GM06990 (cell line): ENCODE measurements around the gene ZCCHC4.
"Not testable (repeated sequence)": the region's sequence is repeated elsewhere in the genome, so short reads cannot be mapped to it uniquely, and the experiment has no call there.

ENCODE experiments used
- DNase-seq: peaks from one replicate; pipeline ENCODE4 v3.0.0-alpha.2; 2011; ENCODE audit not compliant: insufficient read length; ENCODE audit errors: extremely low read depth
- H3K27me3 ChIP-seq: replicated peaks from 2 replicates; pipeline ENCODE4 v1.6.0; 2011; ENCODE audit warnings: low read length; ENCODE audit not compliant: control insufficient read depth, insufficient read depth
- H3K36me3 ChIP-seq: 2 replicates; pipeline ENCODE4 v1.5.1; 2011; ENCODE audit warnings: low read length; ENCODE audit not compliant: control insufficient read depth, insufficient read depth
- H3K4me3 ChIP-seq: replicated peaks from 2 replicates; pipeline ENCODE4 v1.5.1; 2011; ENCODE audit warnings: low read depth, mild to moderate bottlenecking, control low read depth, low read length
- TF ChIP-seq, protein P1 (sequence below): IDR thresholded peaks from 2 replicates; pipeline ENCODE4 v1.5.1; 2011; ENCODE audit warnings: low read length, control low read depth, mild to moderate bottlenecking, inconsistent platforms; ENCODE audit not compliant: insufficient read depth, poor library complexity, severe bottlenecking

Gene ZCCHC4

DNA sequence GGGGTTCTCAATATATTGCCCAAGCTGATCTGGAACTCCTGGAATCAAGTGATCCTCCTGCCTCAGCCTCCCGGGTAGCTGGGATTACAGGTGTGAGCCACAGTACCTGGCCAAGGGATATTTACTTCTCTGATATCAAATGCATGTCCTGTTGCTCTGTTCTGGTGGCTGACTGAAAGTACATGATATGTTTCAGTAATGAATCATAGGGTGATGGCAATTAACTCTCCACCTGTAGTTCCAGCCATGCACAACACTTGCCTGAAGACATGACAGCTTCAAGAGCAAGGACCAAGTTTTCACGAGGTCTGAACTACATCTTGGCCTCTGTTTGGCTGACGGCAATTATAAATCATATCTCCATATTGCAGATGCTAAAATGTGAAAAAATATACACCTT is 9.1 kb downstream of the ZCCHC4 start:
- no peak for DNase-seq
- Histone ChIP-seq H3K36me3 (no peaks in the 10 kb centered on the region), H3K27me3 (no peaks in the 10 kb centered on the region), H3K4me3 (no peak overlapping the region)
- TF ChIP-seq, protein P1, sequence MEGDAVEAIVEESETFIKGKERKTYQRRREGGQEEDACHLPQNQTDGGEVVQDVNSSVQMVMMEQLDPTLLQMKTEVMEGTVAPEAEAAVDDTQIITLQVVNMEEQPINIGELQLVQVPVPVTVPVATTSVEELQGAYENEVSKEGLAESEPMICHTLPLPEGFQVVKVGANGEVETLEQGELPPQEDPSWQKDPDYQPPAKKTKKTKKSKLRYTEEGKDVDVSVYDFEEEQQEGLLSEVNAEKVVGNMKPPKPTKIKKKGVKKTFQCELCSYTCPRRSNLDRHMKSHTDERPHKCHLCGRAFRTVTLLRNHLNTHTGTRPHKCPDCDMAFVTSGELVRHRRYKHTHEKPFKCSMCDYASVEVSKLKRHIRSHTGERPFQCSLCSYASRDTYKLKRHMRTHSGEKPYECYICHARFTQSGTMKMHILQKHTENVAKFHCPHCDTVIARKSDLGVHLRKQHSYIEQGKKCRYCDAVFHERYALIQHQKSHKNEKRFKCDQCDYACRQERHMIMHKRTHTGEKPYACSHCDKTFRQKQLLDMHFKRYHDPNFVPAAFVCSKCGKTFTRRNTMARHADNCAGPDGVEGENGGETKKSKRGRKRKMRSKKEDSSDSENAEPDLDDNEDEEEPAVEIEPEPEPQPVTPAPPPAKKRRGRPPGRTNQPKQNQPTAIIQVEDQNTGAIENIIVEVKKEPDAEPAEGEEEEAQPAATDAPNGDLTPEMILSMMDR: no peak

DNA sequence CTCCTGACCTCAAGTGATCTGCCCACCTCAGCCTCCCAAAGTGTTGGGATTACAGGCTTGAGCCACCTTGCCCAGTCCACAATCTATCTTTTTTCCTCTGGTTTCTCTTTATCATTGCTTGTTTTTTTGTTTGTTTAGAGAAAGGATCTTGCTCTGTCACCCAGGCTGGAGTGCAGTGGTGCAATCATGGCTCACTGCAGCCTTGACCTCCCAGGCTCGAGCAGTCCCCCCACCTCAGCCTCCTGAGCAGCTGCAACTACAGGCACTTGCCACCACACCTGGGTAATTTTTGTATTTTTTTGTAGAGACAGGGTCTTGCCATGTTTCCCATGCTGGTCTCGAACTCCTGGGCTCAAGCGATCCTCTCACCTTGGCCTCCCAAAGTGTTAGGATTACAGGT is 15.9 kb downstream of the ZCCHC4 start:
- not testable (repeated sequence) for H3K27me3 ChIP-seq, H3K4me3 ChIP-seq, H3K36me3 ChIP-seq, DNase-seq

DNA sequence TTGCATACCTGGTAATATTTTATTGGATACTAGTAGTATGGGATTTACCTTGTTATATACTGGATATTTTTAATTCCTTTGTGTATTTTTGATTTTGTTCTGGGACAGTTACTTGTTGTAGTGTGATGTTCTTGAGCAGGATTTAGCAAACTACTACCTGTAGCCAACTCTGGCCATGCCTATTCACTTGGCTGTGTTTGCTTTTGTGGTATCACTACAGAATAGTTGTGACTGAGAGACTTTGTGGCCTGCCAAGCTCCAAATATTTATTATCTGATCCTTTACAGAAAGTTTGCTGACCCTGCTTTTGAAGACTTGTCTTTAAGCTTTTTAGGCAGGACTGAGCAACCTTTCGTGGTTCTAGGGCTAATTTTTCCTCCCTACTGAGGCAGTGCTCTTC is 17.8 kb downstream of the ZCCHC4 start:
- no peaks in the 10 kb centered on the region for H3K36me3 ChIP-seq
- no peaks in the 10 kb centered on the region for H3K27me3 ChIP-seq
- no peak for DNase-seq
- no peak overlapping the region for H3K4me3 ChIP-seq
- TF ChIP-seq, protein P1: no peak

DNA sequence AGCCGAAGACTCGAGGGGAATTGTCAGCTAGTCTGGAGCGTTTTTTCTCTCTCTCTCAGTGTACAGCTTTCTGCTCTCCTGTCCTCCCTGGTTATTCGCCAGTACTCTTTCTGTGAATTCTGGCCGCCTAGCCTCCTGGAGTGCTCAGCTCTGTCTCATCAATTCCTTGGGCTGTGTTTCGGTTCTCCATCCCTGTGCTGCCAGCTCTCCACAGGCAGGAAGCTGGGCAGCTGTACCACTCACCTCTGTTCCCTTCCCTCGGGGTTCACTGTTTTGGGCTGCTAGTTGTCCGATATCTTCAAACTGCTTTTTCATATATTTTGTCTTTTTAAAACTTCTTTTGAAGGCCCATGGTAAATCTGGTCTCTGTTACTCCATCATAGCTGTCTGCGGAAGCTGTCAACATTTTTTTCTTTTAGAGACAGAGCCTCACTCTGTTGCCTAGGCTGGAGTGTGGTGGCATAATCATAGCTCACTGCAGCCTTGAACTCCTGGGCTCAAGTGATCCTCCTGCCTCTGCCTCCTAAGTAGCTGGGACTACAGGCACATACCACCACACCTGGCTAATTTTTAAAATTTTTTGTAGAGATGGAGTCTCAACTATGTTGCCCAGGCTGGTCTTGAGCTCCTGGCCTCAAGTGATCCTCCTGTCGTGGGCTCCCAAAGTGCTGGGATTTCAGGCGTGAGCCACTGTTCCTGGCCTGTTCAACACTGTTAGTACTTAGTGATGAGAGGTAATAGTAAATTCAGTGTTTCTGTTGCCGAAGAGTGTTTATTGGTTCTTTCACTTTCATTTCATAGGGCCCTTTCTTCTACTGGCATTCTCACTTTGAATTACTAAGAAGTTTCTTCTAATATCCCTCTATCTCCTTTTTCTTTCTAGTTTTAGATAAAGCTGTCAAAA is 18.6 kb downstream of the ZCCHC4 start:
- Histone ChIP-seq H3K4me3 (peak overlapping the region; percentile 18; the same call in 1 of the 2 replicates), H3K27me3 (no peaks in the 10 kb centered on the region), H3K36me3 (no peaks in the 10 kb centered on the region; the same call in 1 of the 2 replicates)
- TF ChIP-seq, protein P1: no peak
- DNase-seq: peak; percentile 39

DNA sequence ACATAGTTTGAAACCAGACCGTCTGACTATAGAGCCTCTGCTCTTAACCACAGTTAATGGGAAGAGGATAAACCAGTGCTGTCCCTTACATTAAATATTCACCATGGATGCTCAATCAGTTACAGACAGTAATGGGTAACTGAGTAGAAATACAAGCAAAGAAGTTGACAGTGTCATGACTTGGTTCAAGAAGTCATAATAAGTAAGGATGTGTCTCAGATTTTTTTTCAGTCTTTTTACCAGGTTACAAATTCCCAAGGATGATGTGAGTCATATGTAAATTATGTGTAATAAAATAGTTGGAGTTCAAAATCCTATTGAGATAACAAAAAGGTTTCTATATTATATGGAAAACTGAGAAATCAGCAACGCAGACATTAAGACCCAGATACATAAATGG is 31.1 kb downstream of the ZCCHC4 start:
- Histone ChIP-seq H3K36me3 (no peaks in the 10 kb centered on the region; the same call in 1 of the 2 replicates), H3K4me3 (no peak overlapping the region), H3K27me3 (no peaks in the 10 kb centered on the region)
- TF ChIP-seq, protein P1: no peak
- DNase-seq: no peak

DNA sequence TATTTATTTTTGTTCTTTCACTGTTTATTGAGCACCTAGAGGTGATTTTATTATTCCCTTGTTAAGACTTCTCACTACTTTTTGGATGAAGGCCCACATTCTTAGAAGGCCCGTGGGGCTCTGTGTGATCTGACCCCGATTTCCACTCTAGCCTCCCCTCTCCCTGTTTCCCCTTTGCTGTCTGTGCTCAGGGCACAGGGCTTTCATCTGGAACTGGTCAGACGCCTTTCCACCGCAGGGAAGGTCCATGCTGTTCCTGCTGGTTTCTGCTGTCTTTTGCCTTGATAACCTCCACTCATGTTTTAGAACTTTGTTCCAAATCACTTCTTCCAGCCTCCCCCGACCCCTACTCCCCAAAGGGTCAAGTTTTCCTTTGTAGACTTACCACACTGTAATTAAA is 33.2 kb downstream of the ZCCHC4 start:
- Histone ChIP-seq H3K36me3 (no peaks in the 10 kb centered on the region; the same call in 1 of the 2 replicates), H3K27me3 (no peaks in the 10 kb centered on the region), H3K4me3 (no peak overlapping the region)
- TF ChIP-seq, protein P1: no peak
- no peak for DNase-seq
